HepG2 (cell line): ENCODE measurements around the gene DAPK3. TPM values are rescaled to one million over a fixed set of nuclear protein-coding genes. Genes with fewer than 3 reads are reported as not detected.

ENCODE experiments used
- AGO2 ChIP-seq: fragments of 200-400 bp; formaldehyde crosslinking; optimal IDR thresholded peaks from 2 replicates; pipeline ENCODE3; 2017; ENCODE audit warnings: mild to moderate bottlenecking, low read depth, low read length, moderate library complexity
- CHD2 ChIP-seq: IDR thresholded peaks from 2 replicates; pipeline ENCODE4 v1.6.1; 2011; ENCODE audit warnings: low read depth, low read length, improper control_type of control experiment
- DMAP1 ChIP-seq: IDR thresholded peaks from 2 replicates; pipeline ENCODE4 v1.6.1; 2016
- GATA4 ChIP-seq: sonication (generic); IDR thresholded peaks from 2 replicates; pipeline ENCODE4 v1.6.1; 2016; ENCODE audit warnings: antibody characterized with exemption, low read depth, borderline replicate concordance
- HNRNPL ChIP-seq: fragments of 200-400 bp; formaldehyde crosslinking; IDR thresholded peaks from 2 replicates; pipeline ENCODE4 v1.6.1; 2017; ENCODE audit warnings: mild to moderate bottlenecking, low read depth, low read length
- KAT7 ChIP-seq: IDR thresholded peaks from 2 replicates; pipeline ENCODE4 v1.6.1; 2018; ENCODE audit warnings: borderline replicate concordance, missing compliant biosample characterization
- NR2F6 ChIP-seq, 2 experiments: IDR thresholded peaks; 2 replicates each; pipeline ENCODE4 v1.6.1; 2016; ENCODE audit warnings: antibody characterized with exemption in 1 of 2, mild to moderate bottlenecking in 1 of 2
- POLR2AphosphoS2 ChIP-seq: IDR thresholded peaks from 2 replicates; pipeline ENCODE4 v1.6.1; 2011; ENCODE audit warnings: low read depth, low read length, improper control_type of control experiment
- POLR2G ChIP-seq: fragments of 200-400 bp; formaldehyde crosslinking; IDR thresholded peaks from 2 replicates; pipeline ENCODE4 v1.6.1; 2018; ENCODE audit warnings: mild to moderate bottlenecking, low read depth, low read length, moderate library complexity
- PRPF4 ChIP-seq: fragments of 200-400 bp; formaldehyde crosslinking; IDR thresholded peaks from 2 replicates; pipeline ENCODE4 v1.6.1; 2016; ENCODE audit warnings: low read length, low read depth; ENCODE audit not compliant: poor library complexity, severe bottlenecking
- RBFOX2 ChIP-seq: fragments of 200-400 bp; formaldehyde crosslinking; IDR thresholded peaks from 2 replicates; pipeline ENCODE4 v1.6.1; 2017; ENCODE audit warnings: low read depth, mild to moderate bottlenecking, low read length
- SRF ChIP-seq: IDR thresholded peaks from 2 replicates; pipeline ENCODE4 v1.6.1; 2011; ENCODE audit warnings: mild to moderate bottlenecking, low read depth, low read length, moderate library complexity
- SSRP1 ChIP-seq: IDR thresholded peaks from 2 replicates; pipeline ENCODE4 v1.6.1; 2016; ENCODE audit warnings: control low read depth
- ZFP90 ChIP-seq: sonication (generic); formaldehyde crosslinking; IDR thresholded peaks from 2 replicates; pipeline ENCODE4 v1.8.0; 2022; ENCODE audit warnings: missing genetic modification reagents, mild to moderate bottlenecking, inconsistent platforms, borderline replicate concordance
- ZNF674 ChIP-seq: sonication (generic); formaldehyde crosslinking; IDR thresholded peaks from 2 replicates; pipeline ENCODE4 v1.5.0; 2020; ENCODE audit warnings: low read depth, mild to moderate bottlenecking, missing genetic modification reagents
- ZNF720 ChIP-seq: sonication (generic); formaldehyde crosslinking; IDR thresholded peaks from 2 replicates; pipeline ENCODE4 v1.4.0; 2020; ENCODE audit warnings: missing genetic modification reagents
- ZNF761 ChIP-seq: sonication (generic); formaldehyde crosslinking; conservative IDR thresholded peaks from 2 replicates; pipeline ENCODE4 v1.4.0; 2020; ENCODE audit warnings: mild to moderate bottlenecking, missing genetic modification reagents
- ZNF775 ChIP-seq: sonication (generic); formaldehyde crosslinking; IDR thresholded peaks from 2 replicates; pipeline ENCODE4 v1.4.0; 2020; ENCODE audit warnings: missing genetic modification reagents, mild to moderate bottlenecking, moderate library complexity, borderline replicate concordance
- polyA plus RNA-seq, 8 experiments: library from polyadenylated mRNA; depleted of rRNA in 3 of 8; stranded (reverse) in 7 of 8; unstranded in 1 of 8; fragments of >200 nt; fragmentation: Illumina TruSeq in 4 of 8; extraction: Trizol in 4 of 8; gene quantifications; 2 replicates each; pipeline versions ENCODE4 v1.2.1 to v1.2.3, GENCODE V29; 2011 to 2016; ENCODE audit warnings: low read depth in 4 of 8, missing spikeins in 1 of 8, mixed read lengths in 1 of 8; ENCODE audit not compliant: insufficient read depth in 1 of 8
- total RNA-seq, 5 experiments: library from RNA; depleted of rRNA; stranded (reverse); fragments of >200 nt; fragmentation: Illumina TruSeq; extraction: Trizol; gene quantifications; 2 replicates each; pipeline ENCODE4 v1.2.3, GENCODE V29; 2016; ENCODE audit warnings: low read depth in 1 of 5
- TF ChIP-seq, protein P1 (sequence below): sonication (generic); formaldehyde crosslinking; IDR thresholded peaks from 2 replicates; pipeline ENCODE4 v1.4.0; 2020; ENCODE audit warnings: mild to moderate bottlenecking, missing genetic modification reagents
- TF ChIP-seq, protein P2 (sequence below): sonication (generic); formaldehyde crosslinking; IDR thresholded peaks from 2 replicates; pipeline ENCODE4 v1.4.0; 2020; ENCODE audit warnings: mild to moderate bottlenecking, missing genetic modification reagents
- TF ChIP-seq, protein P3 (sequence below): sonication (generic); formaldehyde crosslinking; IDR thresholded peaks from 2 replicates; pipeline ENCODE4 v1.4.0; 2020; ENCODE audit warnings: missing genetic modification reagents
- TF ChIP-seq, protein P4 (sequence below): sonication (generic); formaldehyde crosslinking; IDR thresholded peaks from 2 replicates; pipeline ENCODE4 v1.5.0; 2020; ENCODE audit warnings: mild to moderate bottlenecking, missing genetic modification reagents, moderate library complexity

Gene DAPK3
- total and polyA plus RNA-seq, 2 of the 13 experiments (the other 11 are each of a cell fraction or from before 2014, with no cell fraction given) = 30.5 to 37.3 TPM

DNA sequence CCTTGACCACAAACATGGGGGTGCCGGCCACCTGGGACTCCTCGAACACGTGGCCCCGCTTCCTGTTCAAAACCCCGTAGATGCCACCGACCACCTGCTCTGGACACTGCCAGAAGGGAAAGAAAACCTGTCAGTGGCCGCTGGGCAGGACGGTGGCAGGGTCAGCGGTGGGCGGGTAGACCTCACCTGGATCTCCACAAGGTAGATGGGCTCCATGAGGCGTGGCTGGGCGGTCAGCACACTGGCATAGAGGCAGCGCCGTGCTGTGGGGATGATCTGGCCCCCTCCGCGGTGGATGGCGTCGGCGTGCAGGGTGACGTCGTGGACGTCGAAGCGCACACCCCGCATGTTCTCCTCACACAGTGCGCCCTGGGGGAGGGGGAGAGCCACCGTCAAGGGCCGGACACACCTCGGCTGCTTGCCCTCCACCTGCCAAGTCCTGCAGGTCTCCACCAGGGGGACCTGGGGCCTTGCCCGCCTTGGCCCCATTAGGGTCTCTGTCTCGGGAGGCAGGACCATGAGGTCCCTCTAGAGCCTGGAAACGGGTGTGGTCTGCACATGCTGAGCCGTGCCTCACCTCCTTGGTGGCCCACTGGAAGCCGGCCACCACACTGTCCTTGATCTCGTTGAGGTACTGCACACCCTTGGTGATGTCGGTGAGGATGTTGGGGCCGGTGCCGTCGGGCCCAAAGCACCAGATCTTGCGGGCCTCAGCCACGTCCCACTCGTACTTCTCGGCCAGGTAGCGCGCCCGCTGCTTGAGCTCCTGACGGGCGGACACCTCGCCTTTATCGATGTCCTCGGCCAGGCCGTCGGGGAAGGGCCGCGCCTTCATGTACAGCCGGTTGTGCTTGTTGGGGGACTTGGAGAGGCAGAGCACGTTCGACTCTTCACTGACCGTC lies 6.6 kb upstream of the DAPK3 start (continued):
- TF ChIP-seq ZNF775 (CRISPR knock-in tag) (no peak), DMAP1 (CRISPR knock-in tag) (no peak), ZNF761 (CRISPR knock-in tag) (no peak), RBFOX2 (peak; percentile 88), CHD2 (peak; percentile 10; the same call in 1 of the 2 replicates), ZFP90 (CRISPR knock-in tag) (no peak), ZNF674 (CRISPR knock-in tag) (no peak), POLR2G (0 out of 2 replicates have a peak, but pooled peaks have one; percentile 1), AGO2 (peak; percentile 92), NR2F6 (IDR thresholded peaks at IDR 0.05) (no peak), NR2F6 (CRISPR knock-in tag; IDR thresholded peaks at IDR 0.05) (no peak), KAT7 (CRISPR knock-in tag) (no peak), ZNF720 (CRISPR knock-in tag) (no peak), SRF (no peak), GATA4 (no peak), PRPF4 (peak; percentile 20), SSRP1 (0 out of 2 replicates have a peak, but pooled peaks have one; percentile 20), POLR2AphosphoS2 (0 out of 2 replicates have a peak, but pooled peaks have one; percentile 28), HNRNPL (peak; percentile 14; the same call in 1 of the 2 replicates)
- TF ChIP-seq, protein P1, sequence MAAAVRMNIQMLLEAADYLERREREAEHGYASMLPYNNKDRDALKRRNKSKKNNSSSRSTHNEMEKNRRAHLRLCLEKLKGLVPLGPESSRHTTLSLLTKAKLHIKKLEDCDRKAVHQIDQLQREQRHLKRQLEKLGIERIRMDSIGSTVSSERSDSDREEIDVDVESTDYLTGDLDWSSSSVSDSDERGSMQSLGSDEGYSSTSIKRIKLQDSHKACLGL (CRISPR knock-in tag) = no peak
- TF ChIP-seq, protein P2, sequence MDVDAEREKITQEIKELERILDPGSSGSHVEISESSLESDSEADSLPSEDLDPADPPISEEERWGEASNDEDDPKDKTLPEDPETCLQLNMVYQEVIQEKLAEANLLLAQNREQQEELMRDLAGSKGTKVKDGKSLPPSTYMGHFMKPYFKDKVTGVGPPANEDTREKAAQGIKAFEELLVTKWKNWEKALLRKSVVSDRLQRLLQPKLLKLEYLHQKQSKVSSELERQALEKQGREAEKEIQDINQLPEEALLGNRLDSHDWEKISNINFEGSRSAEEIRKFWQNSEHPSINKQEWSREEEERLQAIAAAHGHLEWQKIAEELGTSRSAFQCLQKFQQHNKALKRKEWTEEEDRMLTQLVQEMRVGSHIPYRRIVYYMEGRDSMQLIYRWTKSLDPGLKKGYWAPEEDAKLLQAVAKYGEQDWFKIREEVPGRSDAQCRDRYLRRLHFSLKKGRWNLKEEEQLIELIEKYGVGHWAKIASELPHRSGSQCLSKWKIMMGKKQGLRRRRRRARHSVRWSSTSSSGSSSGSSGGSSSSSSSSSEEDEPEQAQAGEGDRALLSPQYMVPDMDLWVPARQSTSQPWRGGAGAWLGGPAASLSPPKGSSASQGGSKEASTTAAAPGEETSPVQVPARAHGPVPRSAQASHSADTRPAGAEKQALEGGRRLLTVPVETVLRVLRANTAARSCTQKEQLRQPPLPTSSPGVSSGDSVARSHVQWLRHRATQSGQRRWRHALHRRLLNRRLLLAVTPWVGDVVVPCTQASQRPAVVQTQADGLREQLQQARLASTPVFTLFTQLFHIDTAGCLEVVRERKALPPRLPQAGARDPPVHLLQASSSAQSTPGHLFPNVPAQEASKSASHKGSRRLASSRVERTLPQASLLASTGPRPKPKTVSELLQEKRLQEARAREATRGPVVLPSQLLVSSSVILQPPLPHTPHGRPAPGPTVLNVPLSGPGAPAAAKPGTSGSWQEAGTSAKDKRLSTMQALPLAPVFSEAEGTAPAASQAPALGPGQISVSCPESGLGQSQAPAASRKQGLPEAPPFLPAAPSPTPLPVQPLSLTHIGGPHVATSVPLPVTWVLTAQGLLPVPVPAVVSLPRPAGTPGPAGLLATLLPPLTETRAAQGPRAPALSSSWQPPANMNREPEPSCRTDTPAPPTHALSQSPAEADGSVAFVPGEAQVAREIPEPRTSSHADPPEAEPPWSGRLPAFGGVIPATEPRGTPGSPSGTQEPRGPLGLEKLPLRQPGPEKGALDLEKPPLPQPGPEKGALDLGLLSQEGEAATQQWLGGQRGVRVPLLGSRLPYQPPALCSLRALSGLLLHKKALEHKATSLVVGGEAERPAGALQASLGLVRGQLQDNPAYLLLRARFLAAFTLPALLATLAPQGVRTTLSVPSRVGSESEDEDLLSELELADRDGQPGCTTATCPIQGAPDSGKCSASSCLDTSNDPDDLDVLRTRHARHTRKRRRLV (CRISPR knock-in tag) = no peak
- TF ChIP-seq, protein P3, sequence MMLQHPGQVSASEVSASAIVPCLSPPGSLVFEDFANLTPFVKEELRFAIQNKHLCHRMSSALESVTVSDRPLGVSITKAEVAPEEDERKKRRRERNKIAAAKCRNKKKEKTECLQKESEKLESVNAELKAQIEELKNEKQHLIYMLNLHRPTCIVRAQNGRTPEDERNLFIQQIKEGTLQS (CRISPR knock-in tag) = no peak
- TF ChIP-seq, protein P4, sequence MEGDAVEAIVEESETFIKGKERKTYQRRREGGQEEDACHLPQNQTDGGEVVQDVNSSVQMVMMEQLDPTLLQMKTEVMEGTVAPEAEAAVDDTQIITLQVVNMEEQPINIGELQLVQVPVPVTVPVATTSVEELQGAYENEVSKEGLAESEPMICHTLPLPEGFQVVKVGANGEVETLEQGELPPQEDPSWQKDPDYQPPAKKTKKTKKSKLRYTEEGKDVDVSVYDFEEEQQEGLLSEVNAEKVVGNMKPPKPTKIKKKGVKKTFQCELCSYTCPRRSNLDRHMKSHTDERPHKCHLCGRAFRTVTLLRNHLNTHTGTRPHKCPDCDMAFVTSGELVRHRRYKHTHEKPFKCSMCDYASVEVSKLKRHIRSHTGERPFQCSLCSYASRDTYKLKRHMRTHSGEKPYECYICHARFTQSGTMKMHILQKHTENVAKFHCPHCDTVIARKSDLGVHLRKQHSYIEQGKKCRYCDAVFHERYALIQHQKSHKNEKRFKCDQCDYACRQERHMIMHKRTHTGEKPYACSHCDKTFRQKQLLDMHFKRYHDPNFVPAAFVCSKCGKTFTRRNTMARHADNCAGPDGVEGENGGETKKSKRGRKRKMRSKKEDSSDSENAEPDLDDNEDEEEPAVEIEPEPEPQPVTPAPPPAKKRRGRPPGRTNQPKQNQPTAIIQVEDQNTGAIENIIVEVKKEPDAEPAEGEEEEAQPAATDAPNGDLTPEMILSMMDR (CRISPR knock-in tag) = peak; percentile 11; the same call in 1 of the 2 replicates
